H1 (cell line): Measurements from ENCODE around the gene PAXX.

Experiments used
- EP300 ChIP-seq, 2 experiments: IDR thresholded peaks; 1 replicate in 1 of 2; 2 replicates in 1 of 2; pipeline ENCODE4 v1.6.1; 2011 to 2012; ENCODE audit warnings: low read depth in 2 of 2, low read length in 2 of 2, mild to moderate bottlenecking in 2 of 2, borderline replicate concordance in 1 of 2, inconsistent platforms in 1 of 2, moderate library complexity in 1 of 2
- EZH2 ChIP-seq: fragments of 200-600 bp; sonication (generic); IDR thresholded peaks from 2 replicates; pipeline ENCODE4 v1.7.1; 2012; ENCODE audit warnings: low read depth, mild to moderate bottlenecking, moderate library complexity, low read length, inconsistent platforms; ENCODE audit not compliant: severe bottlenecking
- JUND ChIP-seq: IDR thresholded peaks from 2 replicates; pipeline ENCODE4 v1.6.1; 2011; ENCODE audit warnings: mild to moderate bottlenecking, improper control_type of control experiment, low read length
- POLR2A ChIP-seq, 2 experiments: IDR thresholded peaks; 1 replicate in 1 of 2; 2 replicates in 1 of 2; pipeline ENCODE4 v1.6.1; 2011; ENCODE audit warnings: low read depth in 2 of 2, low read length in 2 of 2, mild to moderate bottlenecking in 2 of 2; ENCODE audit errors: control extremely low read depth in 1 of 2
- TF ChIP-seq, protein P1 (sequence below), 3 experiments: IDR thresholded peaks; 1 replicate in 2 of 3; 2 replicates in 1 of 3; pipeline versions ENCODE4 v1.5.1 to v1.6.1; 2011; ENCODE audit warnings: low read length in 3 of 3, mild to moderate bottlenecking in 3 of 3, inconsistent platforms in 2 of 3, low read depth in 1 of 3, moderate library complexity in 1 of 3; ENCODE audit not compliant: insufficient read depth in 1 of 3; ENCODE audit errors: control extremely low read depth in 1 of 3
- TF ChIP-seq, protein P2 (sequence below): IDR thresholded peaks from 2 replicates; pipeline ENCODE4 v1.6.1; 2011; ENCODE audit warnings: low read depth, mild to moderate bottlenecking, low read length; ENCODE audit not compliant: insufficient read depth
- TF ChIP-seq, protein P3 (sequence below): IDR thresholded peaks from 2 replicates; pipeline ENCODE4 v1.6.1; 2012; ENCODE audit warnings: inconsistent platforms

DNA sequence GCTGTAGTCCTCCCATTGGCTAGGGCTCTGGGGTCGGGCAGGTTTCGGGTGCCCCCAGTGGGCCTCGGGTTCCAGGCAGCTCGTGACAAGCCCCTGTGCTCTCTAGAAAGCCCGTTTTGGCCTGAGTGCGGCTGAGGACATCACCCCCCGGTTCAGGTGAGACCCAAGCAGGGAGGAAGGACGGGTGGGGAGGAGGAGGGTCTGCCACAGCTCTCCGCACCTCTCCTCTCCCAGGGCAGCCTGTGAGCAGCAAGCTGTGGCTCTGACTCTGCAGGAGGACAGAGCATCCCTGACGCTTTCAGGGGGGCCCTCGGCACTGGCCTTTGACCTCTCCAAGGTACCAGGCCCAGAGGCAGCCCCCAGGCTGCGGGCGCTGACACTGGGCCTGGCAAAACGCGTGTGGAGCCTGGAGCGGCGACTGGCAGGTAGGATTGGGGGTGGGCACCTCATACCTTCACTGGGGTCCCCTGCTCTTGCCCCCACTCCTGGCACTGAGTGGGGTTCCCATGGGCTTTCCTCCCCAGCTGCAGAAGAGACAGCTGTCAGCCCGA is 672 bp downstream of the PAXX start:
- TF ChIP-seq, protein P1, sequence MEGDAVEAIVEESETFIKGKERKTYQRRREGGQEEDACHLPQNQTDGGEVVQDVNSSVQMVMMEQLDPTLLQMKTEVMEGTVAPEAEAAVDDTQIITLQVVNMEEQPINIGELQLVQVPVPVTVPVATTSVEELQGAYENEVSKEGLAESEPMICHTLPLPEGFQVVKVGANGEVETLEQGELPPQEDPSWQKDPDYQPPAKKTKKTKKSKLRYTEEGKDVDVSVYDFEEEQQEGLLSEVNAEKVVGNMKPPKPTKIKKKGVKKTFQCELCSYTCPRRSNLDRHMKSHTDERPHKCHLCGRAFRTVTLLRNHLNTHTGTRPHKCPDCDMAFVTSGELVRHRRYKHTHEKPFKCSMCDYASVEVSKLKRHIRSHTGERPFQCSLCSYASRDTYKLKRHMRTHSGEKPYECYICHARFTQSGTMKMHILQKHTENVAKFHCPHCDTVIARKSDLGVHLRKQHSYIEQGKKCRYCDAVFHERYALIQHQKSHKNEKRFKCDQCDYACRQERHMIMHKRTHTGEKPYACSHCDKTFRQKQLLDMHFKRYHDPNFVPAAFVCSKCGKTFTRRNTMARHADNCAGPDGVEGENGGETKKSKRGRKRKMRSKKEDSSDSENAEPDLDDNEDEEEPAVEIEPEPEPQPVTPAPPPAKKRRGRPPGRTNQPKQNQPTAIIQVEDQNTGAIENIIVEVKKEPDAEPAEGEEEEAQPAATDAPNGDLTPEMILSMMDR (IDR thresholded peaks at IDR 0.05; ENCODE audit: control extremely low read depth in 1 of 3, insufficient read depth in 1 of 3, low read depth in 1 of 3, low read length in 3 of 3): no peak
- TF ChIP-seq, protein P2, sequence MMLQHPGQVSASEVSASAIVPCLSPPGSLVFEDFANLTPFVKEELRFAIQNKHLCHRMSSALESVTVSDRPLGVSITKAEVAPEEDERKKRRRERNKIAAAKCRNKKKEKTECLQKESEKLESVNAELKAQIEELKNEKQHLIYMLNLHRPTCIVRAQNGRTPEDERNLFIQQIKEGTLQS: no peak
- TF ChIP-seq POLR2A (IDR thresholded peaks at IDR 0.05; ENCODE audit: control extremely low read depth in 1 of 2, low read depth in 2 of 2, low read length in 2 of 2): no peak
- TF ChIP-seq, protein P3, sequence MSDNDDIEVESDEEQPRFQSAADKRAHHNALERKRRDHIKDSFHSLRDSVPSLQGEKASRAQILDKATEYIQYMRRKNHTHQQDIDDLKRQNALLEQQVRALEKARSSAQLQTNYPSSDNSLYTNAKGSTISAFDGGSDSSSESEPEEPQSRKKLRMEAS: no peak
- no peak for TF ChIP-seq EP300 (IDR thresholded peaks at IDR 0.05; ENCODE audit: borderline replicate concordance in 1 of 2, low read depth in 2 of 2, low read length in 2 of 2)
- no peak for TF ChIP-seq JUND
- no peak for TF ChIP-seq EZH2
